ENCODE measurements around the gene MAP4K3. TPM values are rescaled to one million over a fixed set of nuclear protein-coding genes. Genes with fewer than 3 reads are reported as not detected.

Gene MAP4K3
- total and polyA plus RNA-seq, 2 of the 4 experiments (the other 2 are of a cell fraction), result 13.2 to 32.6 TPM

GRCh38 chr2:39311469-39311868, 125.6 kb downstream of the MAP4K3 start:
- no peaks in the 10 kb centered on the region; the same call in 1 of the 2 replicates for H3K4me1 ChIP-seq (ENCODE audit: control insufficient read depth, insufficient read depth, low read length)
- BruUV-seq (replicated peaks), result no TSS peak
- no peak overlapping the region for H2AK9ac ChIP-seq (replicated peaks; ENCODE audit: low read depth, low read length, poor library complexity)
- POLR2A ChIA-PET (ENCODE audit: unreplicated experiment), result no interaction called here
- no peak overlapping the region for H4K91ac ChIP-seq (ENCODE audit: insufficient read depth, low read depth, low read length)
- H2BK120ac ChIP-seq (ENCODE audit: low read depth, low read length), result no peak overlapping the region
- no peak overlapping the region for H3K9ac ChIP-seq (ENCODE audit: low read depth, low read length)
- H4K8ac ChIP-seq (ENCODE audit: low read depth in 2 of 2, low read length in 2 of 2), result no peak overlapping the region
- H3K23ac ChIP-seq (ENCODE audit: low read depth, low read length), result no peak overlapping the region
- no peak for ATAC-seq (ENCODE audit: low read depth)
- CTCF ChIA-PET, result interaction anchor here (1.1 kb wide), 1 partner anchor 13 kb away, joined by 5 read pairs; no protein-coding TSS in a partner anchor
- no peak overlapping the region for H2BK15ac ChIP-seq (ENCODE audit: low read depth, low read length)
- H3K27ac ChIP-seq (ENCODE audit: insufficient read depth, low read length), result no peak overlapping the region
- no peak overlapping the region for H3K4me2 ChIP-seq (ENCODE audit: low read depth, low read length)
- no peak overlapping the region for H4K5ac ChIP-seq (ENCODE audit: low read depth, low read length)
- H3K56ac ChIP-seq (ENCODE audit: extremely low read depth, insufficient read depth, low read length), result no peak overlapping the region
- in situ Hi-C loops (cut with MboI; ENCODE audit: low sequenced_read_pairs), result no loop called here
- no peak for DNase-seq
- no peak for TF ChIP-seq SMC3 (IDR thresholded peaks at IDR 0.05; ENCODE audit: low read depth, low read length)
- TF ChIP-seq MXI1 (IDR thresholded peaks at IDR 0.05; ENCODE audit: borderline replicate concordance, low read depth, low read length), result no peak
- no peak for TF ChIP-seq RFX5 (IDR thresholded peaks at IDR 0.05; ENCODE audit: low read depth, low read length)
- TF ChIP-seq MAZ (IDR thresholded peaks at IDR 0.05; ENCODE audit: borderline replicate concordance, low read depth, low read length), result no peak
- TF ChIP-seq RCOR1 (IDR thresholded peaks at IDR 0.05; ENCODE audit: insufficient replicate concordance, low read length), result no peak
- TF ChIP-seq BHLHE40 (IDR thresholded peaks at IDR 0.05; ENCODE audit: low read depth, low read length), result no peak
- no peak for TF ChIP-seq RAD21 (IDR thresholded peaks at IDR 0.05; ENCODE audit: low read length)
- TF ChIP-seq FOS (IDR thresholded peaks at IDR 0.05; ENCODE audit: low read depth, low read length), result no peak
- no peak for TF ChIP-seq ELK1 (IDR thresholded peaks at IDR 0.05; ENCODE audit: borderline replicate concordance, low read depth, low read length)
- TF ChIP-seq USF2 (IDR thresholded peaks at IDR 0.05; ENCODE audit: low read depth, low read length), result no peak
- H4K20me1 ChIP-seq (ENCODE audit: insufficient read depth, low read length), result no peaks in the 10 kb centered on the region; the same call in 1 of the 2 replicates
- H3K18ac ChIP-seq (ENCODE audit: low read depth, low read length), result no peak overlapping the region
- no peak overlapping the region for H3K4ac ChIP-seq (ENCODE audit: low read depth, low read length)
- dilution Hi-C loops (cut with HindIII; ENCODE audit: low sequenced_read_pairs, unreplicated experiment), result no loop called here
- H2BK20ac ChIP-seq (ENCODE audit: low read depth, low read length), result no peak overlapping the region
- 100% methylated on average over 1 of the region's 2 CpGs; no CpG with 5 or more reads in 1 of the 2 experiments for WGBS, 2 experiments (ENCODE audit: extremely low coverage in 2 of 2, insufficient read length in 1 of 2)
- H3K4me3 ChIP-seq (ENCODE audit: insufficient read depth, low read depth, low read length), result no peak overlapping the region
- no peaks in the 10 kb centered on the region for H3K27me3 ChIP-seq (ENCODE audit: control insufficient read depth, insufficient read depth, low read length)
- no peak overlapping the region for H2BK5ac ChIP-seq (ENCODE audit: low read depth, low read length, poor library complexity, severe bottlenecking)
- peaks cover 25% of the 10 kb centered on the region for H3K36me3 ChIP-seq (ENCODE audit: control insufficient read depth, insufficient read depth, low read length)
- H3K9me1 ChIP-seq (ENCODE audit: insufficient read depth, low read length), result peaks cover 2% of the 10 kb centered on the region; the same call in 1 of the 2 replicates
- no peaks in the 10 kb centered on the region for H3K9me3 ChIP-seq (ENCODE audit: control insufficient read depth, insufficient read depth, low read length)
- no peak overlapping the region for H3K14ac ChIP-seq (replicated peaks; ENCODE audit: low read depth, low read length)
- peaks cover 9 to 14% of the 10 kb centered on the region in 2 experiments; a peak in 3 of 4 replicates for H3K79me1 ChIP-seq (ENCODE audit: low read depth in 1 of 2, low read length in 2 of 2)
- no peak overlapping the region for H2AK5ac ChIP-seq (ENCODE audit: low read depth, low read length)
- H2AFZ ChIP-seq (replicated peaks; ENCODE audit: low read length, poor library complexity), result no peak overlapping the region
- intact Hi-C loops (cut with micrococcal nuclease), result no loop called here

All from IMR-90 (cell line).